ENCODE measurements around the gene KCNB1. TPM values are rescaled to one million over a fixed set of nuclear protein-coding genes. Genes with fewer than 3 reads are reported as not detected.

KCNB1 gene
- total RNA-seq, 2 experiments from 2014 or later: not detected

GRCh38 chr20:49507741-49508434, 25.4 kb upstream of the KCNB1 start:
- POLR2A ChIA-PET: no interaction called here

GRCh38 chr20:49505518-49505917, 23.1 kb upstream of the KCNB1 start:
- POLR2A ChIA-PET: no interaction called here
- CTCF ChIA-PET: interaction anchor here (0.7 to 3.7 kb wide), 7 partner anchors 13 to 172 kb away, joined by 3 to 13 read pairs (median 3); no protein-coding TSS in a partner anchor

More at GRCh38 chr20:49507741-49508434, 25.4 kb upstream of the KCNB1 start:
- CTCF ChIA-PET: interaction anchor here (1.2 to 3.7 kb wide), 3 partner anchors 9 to 175 kb away, joined by 3 to 13 read pairs (median 3); no protein-coding TSS in a partner anchor

GRCh38 chr20:49503176-49503575, 20.7 kb upstream of the KCNB1 start:
- CTCF ChIA-PET: interaction anchor here (1.5 kb wide), 1 partner anchor 31 kb away, joined by 3 read pairs; no protein-coding TSS in a partner anchor
- POLR2A ChIA-PET: no interaction called here

- ChIA-PET CTCF (interaction anchor here (0.7 kb wide), 1 partner anchor 1976 kb away, joined by 3 read pairs; no protein-coding TSS in a partner anchor), POLR2A (no interaction called here)
Measured at GRCh38 chr20:49501917-49502316, 19.4 kb upstream of the KCNB1 start.

- POLR2A ChIA-PET: no interaction called here
- CTCF ChIA-PET: interaction anchor here (0.8 to 0.9 kb wide), 2 partner anchors 12 to 13 kb away, joined by 3 read pairs; no protein-coding TSS in a partner anchor
Measured at GRCh38 chr20:49497398-49497669, 14.9 kb upstream of the KCNB1 start.

- POLR2A ChIA-PET: no interaction called here
- CTCF ChIA-PET: interaction anchor here (0.8 to 0.9 kb wide), 2 partner anchors 12 to 13 kb away, joined by 3 read pairs; no protein-coding TSS in a partner anchor
Measured at GRCh38 chr20:49496553-49497397, 14.3 kb upstream of the KCNB1 start.

GRCh38 chr20:49496043-49496442, 13.6 kb upstream of the KCNB1 start:
- ChIA-PET POLR2A (no interaction called here), CTCF (no interaction called here)

- POLR2A ChIA-PET: no interaction called here
Measured at GRCh38 chr20:49490689-49491088, 8.2 kb upstream of the KCNB1 start.

GRCh38 chr20:49489688-49490087, 7.2 kb upstream of the KCNB1 start:
- CTCF ChIA-PET: interaction anchor here (1.3 to 1.4 kb wide), 2 partner anchors 16 to 155 kb away, joined by 3 to 4 read pairs; no protein-coding TSS in a partner anchor
- POLR2A ChIA-PET: no interaction called here

More at GRCh38 chr20:49490689-49491088, 8.2 kb upstream of the KCNB1 start:
- CTCF ChIA-PET: no interaction called here

- POLR2A ChIA-PET: no interaction called here
- CTCF ChIA-PET: no interaction called here
Measured at GRCh38 chr20:49486064-49486463, 3.6 kb upstream of the KCNB1 start.

GRCh38 chr20:49485563-49485962, 3.1 kb upstream of the KCNB1 start:
- POLR2A ChIA-PET: no interaction called here
- CTCF ChIA-PET: interaction anchor here (0.7 to 2.7 kb wide), 3 partner anchors 125 to 152 kb away, joined by 3 to 22 read pairs (median 5); no protein-coding TSS in a partner anchor

GRCh38 chr20:49484180-49485140, 2.0 kb upstream of the KCNB1 start:
- CTCF ChIA-PET: interaction anchor here (0.7 to 2.7 kb wide), 20 partner anchors 10 to 317 kb away, joined by 3 to 22 read pairs (median 4); no protein-coding TSS in a partner anchor
- POLR2A ChIA-PET: interaction anchor here (0.6 to 0.7 kb wide), 2 partner anchors 9 to 73 kb away, joined by 3 read pairs; no protein-coding TSS in a partner anchor

- POLR2A ChIA-PET: no interaction called here
- CTCF ChIA-PET: interaction anchor here (0.7 to 2.7 kb wide), 16 partner anchors 9 to 153 kb away, joined by 3 to 22 read pairs (median 4); no protein-coding TSS in a partner anchor
Measured at GRCh38 chr20:49483696-49484123, 1.2 kb upstream of the KCNB1 start.

- POLR2A ChIA-PET: no interaction called here
Measured at GRCh38 chr20:49483018-49483695, 689 bp upstream of the KCNB1 start.

GRCh38 chr20:49482173-49482572, 295 bp downstream of the KCNB1 start:
- ChIA-PET CTCF (interaction anchor here (0.6 to 1.6 kb wide), 2 partner anchors 100 to 128 kb away, joined by 3 read pairs; no protein-coding TSS in a partner anchor), POLR2A (no interaction called here)

More at GRCh38 chr20:49483018-49483695, 689 bp upstream of the KCNB1 start:
- CTCF ChIA-PET: interaction anchor here (1.0 to 2.7 kb wide), 9 partner anchors 8 to 150 kb away, joined by 3 to 22 read pairs (median 4); no protein-coding TSS in a partner anchor

GRCh38 chr20:49481116-49481515, 1.4 kb downstream of the KCNB1 start:
- CTCF ChIA-PET: no interaction called here
- POLR2A ChIA-PET: no interaction called here

GRCh38 chr20:49480236-49480635, 2.2 kb downstream of the KCNB1 start:
- ChIA-PET POLR2A (no interaction called here), CTCF (interaction anchor here (0.6 kb wide), 1 partner anchor 157 kb away, joined by 3 read pairs; no protein-coding TSS in a partner anchor)

- CTCF ChIA-PET: interaction anchor here (0.6 kb wide), 1 partner anchor 156 kb away, joined by 3 read pairs; no protein-coding TSS in a partner anchor
- POLR2A ChIA-PET: no interaction called here
Measured at GRCh38 chr20:49479785-49480184, 2.7 kb downstream of the KCNB1 start.

Data from activated CD8-positive, alpha-beta memory T cell treated with anti-CD3 and anti-CD28 coated beads for 36 hours (primary cell).